ENCODE results near the gene TCL1B. TPM values are rescaled to one million over a fixed set of nuclear protein-coding genes. Genes with fewer than 3 reads are reported as not detected.

Gene TCL1B
- polyA plus RNA-seq, 1 donor (not counting 4 experiments of a cell fraction or from before 2014, with no cell fraction given): not detected

DNA sequence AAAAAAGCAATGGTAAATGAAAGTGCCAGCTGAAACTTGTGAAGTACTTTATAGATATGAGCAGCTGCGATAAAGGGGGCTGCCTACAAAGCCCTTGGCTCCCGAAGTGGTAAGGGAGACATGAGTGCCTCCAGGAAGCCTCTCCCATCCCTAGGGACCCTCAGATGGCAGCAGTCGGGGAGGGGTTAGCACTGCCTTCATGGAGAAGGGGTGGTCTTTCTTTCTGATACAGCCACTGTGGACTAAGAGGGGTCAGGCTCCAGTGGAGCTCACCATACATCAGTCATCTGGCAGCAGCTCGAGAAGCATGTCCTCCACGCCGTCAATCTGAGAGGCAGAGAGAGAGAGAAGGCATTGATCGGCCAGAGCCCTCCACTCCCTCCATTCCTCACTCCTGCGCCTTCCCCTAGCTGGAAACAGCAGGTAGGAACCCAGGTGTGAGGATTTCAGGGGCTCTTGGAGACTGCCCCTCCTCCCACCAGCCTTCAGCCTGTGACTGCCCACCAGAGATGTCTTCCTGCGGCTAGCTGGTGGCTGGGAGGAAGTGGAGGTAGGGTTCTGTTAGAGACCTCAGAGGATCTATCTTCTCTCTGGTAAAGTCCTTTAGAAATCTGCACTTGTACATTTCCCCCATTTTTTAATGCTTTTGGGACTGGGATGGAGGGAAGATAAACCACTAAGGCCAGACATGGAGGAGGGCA, 25.4 kb downstream of the TCL1B start:
- TF ChIP-seq, protein P1, sequence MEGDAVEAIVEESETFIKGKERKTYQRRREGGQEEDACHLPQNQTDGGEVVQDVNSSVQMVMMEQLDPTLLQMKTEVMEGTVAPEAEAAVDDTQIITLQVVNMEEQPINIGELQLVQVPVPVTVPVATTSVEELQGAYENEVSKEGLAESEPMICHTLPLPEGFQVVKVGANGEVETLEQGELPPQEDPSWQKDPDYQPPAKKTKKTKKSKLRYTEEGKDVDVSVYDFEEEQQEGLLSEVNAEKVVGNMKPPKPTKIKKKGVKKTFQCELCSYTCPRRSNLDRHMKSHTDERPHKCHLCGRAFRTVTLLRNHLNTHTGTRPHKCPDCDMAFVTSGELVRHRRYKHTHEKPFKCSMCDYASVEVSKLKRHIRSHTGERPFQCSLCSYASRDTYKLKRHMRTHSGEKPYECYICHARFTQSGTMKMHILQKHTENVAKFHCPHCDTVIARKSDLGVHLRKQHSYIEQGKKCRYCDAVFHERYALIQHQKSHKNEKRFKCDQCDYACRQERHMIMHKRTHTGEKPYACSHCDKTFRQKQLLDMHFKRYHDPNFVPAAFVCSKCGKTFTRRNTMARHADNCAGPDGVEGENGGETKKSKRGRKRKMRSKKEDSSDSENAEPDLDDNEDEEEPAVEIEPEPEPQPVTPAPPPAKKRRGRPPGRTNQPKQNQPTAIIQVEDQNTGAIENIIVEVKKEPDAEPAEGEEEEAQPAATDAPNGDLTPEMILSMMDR (optimal IDR thresholded peaks at IDR 0.05 in 1 of 3, IDR thresholded peaks at IDR 0.05 in 1 of 3, conservative IDR thresholded peaks at IDR 0.05 in 1 of 3; ENCODE audit: extremely low read depth in 1 of 3, insufficient read depth in 2 of 3, low read length in 3 of 3): no peak
- no peak for TF ChIP-seq EZH2 (IDR thresholded peaks at IDR 0.05; ENCODE audit: low read length)
- no peak for FAIRE-seq
- Histone ChIP-seq H3K4me3 (ENCODE audit: control insufficient read depth in 2 of 3, extremely low read depth in 1 of 3, insufficient read depth in 2 of 3, low read depth in 1 of 3, low read length in 3 of 3) (no peak overlapping the region), H3K36me3 (ENCODE audit: control insufficient read depth in 2 of 2, extremely low read depth in 1 of 2, insufficient read depth in 2 of 2, low read length in 2 of 2) (no peaks in the 10 kb centered on the region), H4K20me1 (ENCODE audit: control insufficient read depth, extremely low read depth, insufficient read depth, low read length) (no peaks in the 10 kb centered on the region), H3K27me3 (ENCODE audit: control insufficient read depth, extremely low read depth, insufficient read depth, low read length) (no peaks in the 10 kb centered on the region), H3K27ac (ENCODE audit: control insufficient read depth, insufficient read depth, low read length) (no peak overlapping the region), H3K4me1 (ENCODE audit: control insufficient read depth, extremely low read depth, insufficient read depth, low read length) (no peaks in the 10 kb centered on the region), H2AFZ (ENCODE audit: control insufficient read depth, low read length) (no peak overlapping the region), H3K9me1 (ENCODE audit: control insufficient read depth, extremely low read depth, insufficient read depth, low read length) (no peaks in the 10 kb centered on the region), H3K79me2 (ENCODE audit: control insufficient read depth, insufficient read depth, low read length) (no peaks in the 10 kb centered on the region), H3K4me2 (ENCODE audit: control insufficient read depth, extremely low read depth, insufficient read depth, low read depth, low read length) (no peak overlapping the region), H3K9ac (ENCODE audit: control insufficient read depth, extremely low read depth, insufficient read depth, low read length) (no peak overlapping the region), H3K9me3 (ENCODE audit: control insufficient read depth, low read depth, low read length) (peaks cover 2% of the 10 kb centered on the region)
- no peak for DNase-seq (ENCODE audit: low read depth, low spot score)
- dilution Hi-C loops (cut with MboI; ENCODE audit: extremely low pct_ligation_motif_present, low sequenced_read_pairs): no loop called here

DNA sequence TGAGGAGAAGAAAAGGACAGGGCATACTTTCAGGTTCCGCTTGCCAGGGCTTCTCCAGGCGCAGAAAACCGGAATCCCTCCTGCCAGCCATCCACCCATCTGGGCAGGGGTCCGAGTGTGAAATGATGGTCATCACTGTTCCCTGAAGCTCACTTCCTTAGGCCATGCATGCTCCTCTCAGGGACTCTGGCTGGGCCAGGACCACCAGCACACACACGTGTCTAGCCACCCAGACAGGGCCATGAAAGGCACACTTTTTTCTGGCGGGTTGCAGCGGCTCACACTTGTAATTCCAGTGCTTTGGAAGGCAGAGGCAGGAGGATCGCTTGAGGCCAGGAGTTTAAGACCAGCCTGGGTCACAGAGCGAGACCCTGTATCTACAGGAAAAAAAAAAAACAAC, 26.2 kb downstream of the TCL1B start:
- H2AFZ ChIP-seq (ENCODE audit: control insufficient read depth, low read length): no peak overlapping the region
- no peaks in the 10 kb centered on the region for H3K36me3 ChIP-seq (ENCODE audit: control insufficient read depth in 2 of 2, extremely low read depth in 1 of 2, insufficient read depth in 2 of 2, low read length in 2 of 2)
- FAIRE-seq: no peak

More for the DNA sequence above, 26.2 kb downstream of the TCL1B start:
- Histone ChIP-seq H3K27ac (ENCODE audit: control insufficient read depth, insufficient read depth, low read length) (no peak overlapping the region), H3K27me3 (ENCODE audit: control insufficient read depth, extremely low read depth, insufficient read depth, low read length) (no peaks in the 10 kb centered on the region), H3K79me2 (ENCODE audit: control insufficient read depth, insufficient read depth, low read length) (no peaks in the 10 kb centered on the region), H3K4me2 (ENCODE audit: control insufficient read depth, extremely low read depth, insufficient read depth, low read depth, low read length) (no peak overlapping the region), H3K4me3 (ENCODE audit: control insufficient read depth in 2 of 3, extremely low read depth in 1 of 3, insufficient read depth in 2 of 3, low read depth in 1 of 3, low read length in 3 of 3) (no peak overlapping the region), H3K9me1 (ENCODE audit: control insufficient read depth, extremely low read depth, insufficient read depth, low read length) (no peaks in the 10 kb centered on the region), H3K9ac (ENCODE audit: control insufficient read depth, extremely low read depth, insufficient read depth, low read length) (no peak overlapping the region), H4K20me1 (ENCODE audit: control insufficient read depth, extremely low read depth, insufficient read depth, low read length) (no peaks in the 10 kb centered on the region), H3K4me1 (ENCODE audit: control insufficient read depth, extremely low read depth, insufficient read depth, low read length) (no peaks in the 10 kb centered on the region), H3K9me3 (ENCODE audit: control insufficient read depth, low read depth, low read length) (peaks cover 2% of the 10 kb centered on the region)
- dilution Hi-C loops (cut with MboI; ENCODE audit: extremely low pct_ligation_motif_present, low sequenced_read_pairs): no loop called here
- no peak for DNase-seq (ENCODE audit: low read depth, low spot score)
- TF ChIP-seq, protein P1 (optimal IDR thresholded peaks at IDR 0.05 in 1 of 3, IDR thresholded peaks at IDR 0.05 in 1 of 3, conservative IDR thresholded peaks at IDR 0.05 in 1 of 3; ENCODE audit: extremely low read depth in 1 of 3, insufficient read depth in 2 of 3, low read length in 3 of 3): no peak
- no peak for TF ChIP-seq EZH2 (IDR thresholded peaks at IDR 0.05; ENCODE audit: low read length)
